ENCODE data around the gene PAX2.

PAX2 gene

DNA sequence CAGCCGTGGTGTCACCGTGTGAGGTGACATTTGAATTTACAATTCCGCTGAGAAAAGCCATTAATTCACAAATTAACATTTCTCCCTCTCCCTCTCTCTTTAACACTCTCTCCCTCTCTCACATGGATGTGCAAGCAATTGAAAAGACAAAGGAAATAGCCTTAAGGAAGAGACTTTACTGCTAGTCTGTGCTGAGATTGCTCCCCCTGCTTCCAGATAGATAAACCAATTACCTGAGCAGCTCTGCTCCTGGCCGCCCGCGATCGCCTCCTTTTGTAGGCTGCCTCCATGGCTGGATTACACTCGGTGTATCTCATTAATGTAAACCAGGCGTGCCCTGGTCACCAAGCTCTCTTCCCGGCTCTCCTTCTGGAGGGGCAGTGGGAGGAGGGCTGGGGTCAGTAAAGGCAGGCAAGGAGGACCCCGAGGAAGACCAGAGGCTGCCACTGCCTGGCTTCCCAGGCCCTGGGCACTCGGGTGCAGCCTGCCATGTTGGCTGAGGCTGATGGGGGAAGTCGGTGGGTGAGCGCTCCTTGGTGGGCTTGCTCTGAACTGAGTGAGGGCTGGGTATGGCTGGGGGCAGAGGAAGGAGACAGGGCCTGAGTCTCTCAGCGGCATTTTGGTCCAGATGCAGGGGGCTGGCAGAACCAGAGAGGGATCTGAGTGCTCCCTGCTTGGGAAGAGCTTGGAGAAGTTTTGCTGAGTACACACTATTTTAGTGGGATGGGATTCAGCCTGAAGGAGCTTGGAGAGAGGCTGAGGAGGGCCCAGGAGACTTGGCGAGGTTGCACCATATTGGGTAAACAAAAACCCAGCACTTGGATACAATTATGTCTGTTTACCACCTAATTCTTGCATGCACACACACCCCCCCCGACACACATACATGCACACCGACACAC lies 42.9 kb downstream of the PAX2 start:
- FAIRE-seq (peak; percentile 9), DNase-seq (ENCODE audit: low spot score) (no peak)

DNA sequence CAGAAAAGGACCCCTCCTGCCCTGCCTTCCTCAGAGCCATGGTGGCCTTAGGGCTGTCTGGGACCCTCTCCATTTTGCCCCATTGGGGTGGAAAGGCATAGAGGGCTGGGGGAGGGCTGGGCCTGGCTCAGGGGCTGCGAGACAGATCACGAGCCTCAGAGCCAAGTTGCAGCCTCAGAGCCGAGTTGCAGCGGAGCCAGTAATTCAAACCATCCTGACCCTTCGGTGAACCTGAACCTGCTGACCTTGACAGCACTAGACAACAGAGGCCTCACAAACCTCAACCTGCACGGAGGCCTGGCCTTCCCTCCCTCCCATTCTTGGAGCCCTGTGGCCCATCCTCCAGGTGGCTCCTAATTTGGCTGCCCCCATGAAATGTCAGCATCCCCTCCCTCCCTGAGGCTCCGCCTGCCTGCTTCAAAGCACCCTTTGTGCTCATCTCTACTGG lies 45.4 kb downstream of the PAX2 start:
- DNase-seq (ENCODE audit: low spot score) (no peak), FAIRE-seq (no peak)

DNA sequence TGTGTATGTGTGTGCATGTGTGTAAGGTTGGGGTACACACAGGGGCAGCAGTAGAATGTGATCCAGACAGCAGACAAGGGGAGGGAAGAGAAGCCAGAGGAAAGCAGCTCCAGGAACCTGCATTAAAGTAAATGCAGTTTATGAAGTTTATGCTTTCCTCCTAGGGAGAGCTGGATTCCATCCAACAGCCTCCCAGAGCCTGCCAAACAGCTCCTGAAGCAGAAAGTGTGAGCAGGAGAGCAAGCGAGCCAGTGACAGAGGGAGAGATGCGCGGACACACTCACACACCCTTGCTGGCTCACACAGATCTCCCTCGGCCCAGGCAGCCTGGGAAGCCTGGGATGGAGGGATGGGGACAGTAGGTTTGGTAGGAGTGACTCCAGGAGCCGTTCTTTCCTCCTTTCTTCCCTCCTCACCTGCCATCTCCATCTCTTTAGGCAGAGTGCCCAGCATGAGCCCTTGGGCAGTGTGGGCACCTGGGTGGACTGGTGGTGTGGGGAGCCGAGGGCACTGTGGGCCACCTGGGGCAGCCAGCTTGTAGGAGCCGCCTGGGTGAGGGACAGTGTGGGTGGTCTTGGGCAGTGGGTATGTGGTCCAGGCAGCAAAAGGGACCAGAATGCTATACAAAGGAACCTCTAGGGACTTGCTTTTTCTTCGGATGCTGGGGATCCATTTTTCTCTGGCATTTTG lies 46.1 kb downstream of the PAX2 start:
- DNase-seq (ENCODE audit: low spot score) (no peak), FAIRE-seq (no peak)

DNA sequence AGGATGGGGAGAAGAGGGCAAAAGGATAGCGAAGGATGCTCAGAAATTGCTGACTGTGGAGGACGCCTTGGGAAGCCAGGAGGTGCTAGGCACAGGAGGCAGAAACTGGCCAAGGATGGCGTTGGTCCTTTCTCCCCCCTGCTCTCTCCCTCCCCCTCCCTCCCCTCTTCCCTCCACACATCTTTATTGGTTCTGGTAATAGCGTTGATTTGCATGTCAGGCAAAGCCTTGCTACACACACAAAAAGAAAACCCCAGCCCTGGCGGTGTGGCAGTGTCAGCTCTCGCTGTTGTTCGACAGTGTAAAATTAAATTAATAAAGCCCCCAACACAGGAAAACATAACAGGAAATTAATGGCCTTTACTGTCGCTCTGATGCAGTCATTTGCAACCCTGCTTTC lies 47.2 kb downstream of the PAX2 start:
- FAIRE-seq = no peak
- DNase-seq (ENCODE audit: low spot score) = no peak

DNA sequence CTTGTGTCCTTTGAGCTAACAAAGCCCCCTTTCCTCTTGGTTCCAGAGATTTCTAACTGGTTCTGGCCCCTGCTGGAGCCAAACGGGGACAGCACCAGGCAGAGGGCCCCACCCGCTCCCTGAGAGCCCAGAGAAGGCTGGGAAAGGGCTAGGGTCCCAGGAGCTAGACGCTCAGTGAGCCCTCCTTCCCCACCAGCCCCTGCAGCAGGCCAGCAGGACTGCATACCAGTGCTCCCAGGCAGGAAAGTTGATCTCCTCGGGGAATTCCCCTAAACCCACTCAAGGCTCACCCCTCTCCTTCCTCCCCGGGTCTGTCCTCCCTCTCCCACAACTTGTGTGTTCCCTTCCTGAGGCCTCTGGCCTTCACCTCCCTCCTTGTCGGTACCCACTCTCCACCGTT lies 47.7 kb downstream of the PAX2 start:
- DNase-seq (ENCODE audit: low spot score) (no peak), FAIRE-seq (no peak)

DNA sequence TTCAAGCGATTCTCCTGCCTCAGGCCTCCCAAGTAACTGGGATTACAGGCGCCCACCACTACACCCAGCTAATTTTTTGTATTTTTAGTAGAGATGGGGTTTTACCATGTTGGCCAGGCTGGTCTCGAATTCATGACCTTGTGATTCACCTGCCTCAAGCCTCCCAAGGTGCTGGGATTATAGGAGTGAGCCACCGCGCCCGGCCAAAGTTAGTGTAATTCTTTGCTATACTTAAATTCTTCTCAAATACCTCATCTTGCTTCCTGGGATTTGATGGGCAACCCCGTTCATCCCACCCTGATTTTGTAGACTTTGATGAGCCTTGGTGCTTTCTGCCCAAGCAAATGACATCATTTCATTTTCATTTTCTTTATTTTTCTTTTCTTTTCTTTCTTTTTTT lies 54.5 kb downstream of the PAX2 start:
- DNase-seq (ENCODE audit: low spot score) = no peak
- FAIRE-seq = no peak

DNA sequence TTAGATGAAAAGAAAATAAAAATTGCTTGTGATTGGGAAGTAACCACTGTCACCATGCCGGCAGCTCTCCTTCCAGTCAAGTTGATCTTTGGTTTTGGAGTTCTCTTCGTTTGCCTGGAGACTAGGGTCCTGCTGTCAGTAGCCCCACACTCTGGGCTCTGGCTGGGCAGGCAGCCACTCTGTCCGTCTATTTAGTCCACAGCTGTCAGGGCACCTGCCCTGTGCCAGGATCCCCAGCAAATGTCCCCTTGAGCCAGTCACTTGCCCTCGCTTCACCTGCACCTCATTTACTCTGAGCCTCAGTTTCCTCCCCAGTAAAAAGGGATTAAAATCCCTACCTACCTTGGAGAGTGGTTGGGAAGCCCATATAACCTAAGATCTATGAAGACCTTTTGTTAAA lies 55.5 kb downstream of the PAX2 start:
- DNase-seq (ENCODE audit: low spot score) (no peak), FAIRE-seq (no peak)

DNA sequence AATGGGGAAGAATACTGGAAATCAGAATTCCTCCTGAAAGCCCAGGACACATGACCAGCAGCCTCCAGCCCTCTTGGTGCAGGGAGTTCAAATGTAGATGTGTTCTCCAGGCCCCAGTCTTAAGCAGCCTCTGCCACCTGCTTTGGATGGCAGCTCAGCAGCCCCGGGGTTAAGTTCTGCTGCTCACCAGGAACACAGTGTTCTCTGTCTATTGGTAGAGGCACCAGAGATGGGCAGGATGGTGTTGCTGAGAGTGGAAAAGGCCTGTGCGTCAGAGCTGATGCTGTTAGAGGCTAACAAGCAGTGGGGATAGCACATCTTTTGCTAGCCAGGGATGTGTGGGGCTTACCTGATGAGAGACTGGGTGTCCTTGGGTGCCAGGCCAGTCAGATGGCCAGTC lies 56.8 kb downstream of the PAX2 start:
- DNase-seq (ENCODE audit: low spot score) (no peak), FAIRE-seq (peak; percentile 9)

DNA sequence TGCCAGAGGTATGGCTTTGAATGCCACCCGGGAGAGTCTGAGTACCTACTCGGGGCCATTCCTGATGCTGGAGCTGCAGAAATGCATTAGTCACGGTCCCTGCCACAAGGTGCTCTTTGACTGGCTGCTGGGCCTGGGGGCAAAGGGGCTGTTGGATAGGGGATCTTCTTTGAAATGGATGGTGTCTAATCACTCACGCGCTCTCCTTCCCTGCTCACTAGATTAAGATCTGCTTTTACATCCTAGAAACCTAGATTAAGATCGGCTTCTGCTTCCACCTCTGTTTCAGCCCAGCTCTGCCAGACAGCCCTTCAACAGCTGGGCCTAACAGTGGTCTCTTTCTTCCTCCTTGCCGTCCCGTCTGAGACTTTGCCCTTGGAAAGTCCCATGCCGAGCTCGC lies 57.2 kb downstream of the PAX2 start:
- no peak for DNase-seq (ENCODE audit: low spot score)
- FAIRE-seq = no peak

DNA sequence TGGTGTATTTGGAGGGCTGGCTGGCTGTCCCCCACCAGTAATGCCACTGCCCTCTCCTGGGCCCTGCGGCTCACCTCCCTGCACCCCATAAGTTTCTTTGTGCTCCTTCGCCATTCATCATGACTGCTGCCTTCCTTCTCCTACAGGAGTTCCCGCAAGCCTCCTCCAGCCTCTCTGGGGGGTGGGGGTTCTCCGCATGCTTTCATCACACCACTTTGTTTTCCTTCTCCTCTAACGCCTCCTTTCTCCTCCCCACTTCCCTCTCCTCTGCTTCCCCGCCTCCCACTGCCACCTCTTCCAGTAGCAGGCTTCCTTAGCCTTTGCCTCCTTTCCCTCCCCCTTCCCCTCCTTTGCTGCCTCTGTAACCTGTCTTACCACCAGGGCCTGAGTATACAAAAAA lies 58.1 kb downstream of the PAX2 start:
- FAIRE-seq (no peak), DNase-seq (ENCODE audit: low spot score) (no peak)

DNA sequence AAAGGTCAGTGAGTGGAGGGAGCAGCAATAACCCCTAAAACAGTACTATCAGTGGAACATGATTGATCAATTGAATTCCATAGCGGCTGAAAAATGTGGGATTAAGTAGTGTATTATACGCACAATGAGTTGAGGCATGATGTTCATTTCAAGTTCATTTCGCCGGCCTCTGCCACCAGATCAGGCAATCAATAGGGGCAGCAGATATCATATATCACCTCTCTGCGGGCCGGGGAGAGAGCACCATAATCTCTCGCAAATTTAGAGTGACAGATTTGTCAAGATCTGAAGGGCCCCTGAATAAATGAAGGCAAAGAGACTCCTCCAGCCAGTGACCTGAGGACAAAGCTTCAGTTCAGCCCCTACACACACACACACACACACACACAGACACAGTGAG lies 58.5 kb downstream of the PAX2 start:
- DNase-seq (ENCODE audit: low spot score) (no peak), FAIRE-seq (no peak)

DNA sequence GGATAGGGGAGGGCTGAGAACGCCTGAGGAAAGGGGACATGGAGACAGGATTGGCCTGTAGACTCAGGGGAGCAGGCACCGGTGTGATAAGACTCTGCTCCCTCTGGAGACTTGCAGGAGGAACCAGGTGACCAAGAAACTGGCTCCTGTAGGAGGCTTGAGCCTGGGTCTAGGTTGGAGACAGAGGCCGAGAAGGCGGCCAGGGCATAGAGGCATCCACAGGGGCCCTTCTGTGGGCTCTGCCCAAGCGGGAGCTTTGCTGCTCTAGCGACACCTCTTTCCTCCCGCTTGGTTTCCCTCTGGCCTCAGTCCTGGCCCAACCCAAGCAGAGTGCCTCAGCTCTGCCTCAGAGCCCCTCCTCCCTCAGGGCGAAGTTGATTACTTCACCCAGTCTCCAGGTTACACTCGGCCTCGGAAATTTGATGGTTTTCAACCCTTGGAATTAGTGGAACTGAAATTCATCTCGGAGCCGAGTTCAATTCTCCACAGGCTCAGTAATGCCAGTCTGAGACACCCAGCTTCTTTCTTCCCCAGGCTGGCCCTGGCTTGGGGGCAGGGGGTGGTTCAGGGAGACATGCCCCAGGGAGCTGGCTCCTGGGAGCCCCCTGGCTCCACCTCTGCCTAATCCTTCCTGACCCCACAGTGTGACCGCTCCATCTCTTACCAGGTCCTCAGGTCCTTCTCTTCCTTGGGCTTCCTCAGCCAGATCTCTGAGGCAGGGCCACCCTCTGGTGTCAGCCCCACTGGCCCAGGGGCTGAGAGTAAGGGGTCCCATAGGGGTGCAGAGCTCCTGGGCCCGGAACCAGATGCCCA lies 60.4 kb downstream of the PAX2 start:
- DNase-seq (ENCODE audit: low spot score) (no peak), FAIRE-seq (no peak)

DNA sequence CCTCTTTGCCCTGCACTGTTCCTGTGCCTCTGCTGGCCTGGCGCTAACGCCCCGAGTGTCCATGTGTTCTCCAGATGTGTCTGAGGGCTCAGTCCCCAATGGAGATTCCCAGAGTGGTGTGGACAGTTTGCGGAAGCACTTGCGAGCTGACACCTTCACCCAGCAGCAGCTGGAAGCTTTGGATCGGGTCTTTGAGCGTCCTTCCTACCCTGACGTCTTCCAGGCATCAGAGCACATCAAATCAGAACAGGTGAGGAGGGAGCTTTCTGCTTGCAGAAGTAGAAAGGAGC lies 60.9 kb downstream of the PAX2 start:
- FAIRE-seq = no peak
- DNase-seq (ENCODE audit: low spot score) = no peak

DNA sequence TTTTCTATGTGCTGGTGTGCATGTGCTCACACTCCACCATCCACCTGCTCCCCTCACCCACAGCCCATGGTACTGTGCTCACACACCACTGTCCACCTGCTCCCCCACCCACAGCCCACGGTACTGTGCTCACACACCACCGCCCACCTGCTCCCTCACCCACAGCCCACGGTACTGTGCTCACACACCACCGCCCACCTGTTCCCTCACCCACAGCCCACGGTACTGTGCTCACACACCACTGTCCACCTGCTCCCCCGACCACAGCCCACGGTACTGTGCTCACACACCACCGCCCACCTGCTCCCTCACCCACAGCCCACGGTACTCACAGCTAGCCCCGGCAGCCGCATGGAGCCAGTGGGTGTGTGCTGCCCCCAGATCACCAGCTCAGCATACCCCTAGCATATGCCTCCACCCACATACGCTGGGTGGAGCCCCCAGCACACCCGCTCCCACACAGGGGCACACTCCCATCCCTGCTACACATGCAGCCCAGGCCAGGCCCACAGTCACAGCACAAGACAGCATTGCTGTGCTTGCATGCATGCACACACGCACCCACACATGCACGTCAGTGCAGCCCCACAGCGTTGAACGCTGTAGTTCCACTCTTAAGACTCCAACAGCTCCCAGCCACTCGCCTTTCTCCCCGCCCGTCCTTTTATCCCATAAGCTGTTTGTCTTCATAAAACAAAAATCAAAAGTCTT lies 62.0 kb downstream of the PAX2 start:
- DNase-seq (ENCODE audit: low spot score) (no peak), FAIRE-seq (no peak)

DNA sequence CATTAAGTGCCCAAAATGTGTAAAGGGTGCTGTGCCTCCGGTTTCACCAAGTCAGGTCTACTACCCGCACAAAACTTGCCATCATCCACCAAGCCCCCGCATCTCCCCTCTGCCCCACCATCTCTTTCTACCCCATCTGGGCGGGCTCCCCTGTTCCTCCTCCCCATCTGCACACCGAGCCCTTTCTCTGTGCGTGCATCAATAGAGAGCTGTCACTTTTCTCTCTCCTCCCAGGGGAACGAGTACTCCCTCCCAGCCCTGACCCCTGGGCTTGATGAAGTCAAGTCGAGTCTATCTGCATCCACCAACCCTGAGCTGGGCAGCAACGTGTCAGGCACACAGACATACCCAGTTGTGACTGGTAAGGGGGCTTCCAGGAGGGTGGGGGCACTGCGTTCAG lies 63.5 kb downstream of the PAX2 start:
- DNase-seq (ENCODE audit: low spot score) (no peak), FAIRE-seq (no peak)

DNA sequence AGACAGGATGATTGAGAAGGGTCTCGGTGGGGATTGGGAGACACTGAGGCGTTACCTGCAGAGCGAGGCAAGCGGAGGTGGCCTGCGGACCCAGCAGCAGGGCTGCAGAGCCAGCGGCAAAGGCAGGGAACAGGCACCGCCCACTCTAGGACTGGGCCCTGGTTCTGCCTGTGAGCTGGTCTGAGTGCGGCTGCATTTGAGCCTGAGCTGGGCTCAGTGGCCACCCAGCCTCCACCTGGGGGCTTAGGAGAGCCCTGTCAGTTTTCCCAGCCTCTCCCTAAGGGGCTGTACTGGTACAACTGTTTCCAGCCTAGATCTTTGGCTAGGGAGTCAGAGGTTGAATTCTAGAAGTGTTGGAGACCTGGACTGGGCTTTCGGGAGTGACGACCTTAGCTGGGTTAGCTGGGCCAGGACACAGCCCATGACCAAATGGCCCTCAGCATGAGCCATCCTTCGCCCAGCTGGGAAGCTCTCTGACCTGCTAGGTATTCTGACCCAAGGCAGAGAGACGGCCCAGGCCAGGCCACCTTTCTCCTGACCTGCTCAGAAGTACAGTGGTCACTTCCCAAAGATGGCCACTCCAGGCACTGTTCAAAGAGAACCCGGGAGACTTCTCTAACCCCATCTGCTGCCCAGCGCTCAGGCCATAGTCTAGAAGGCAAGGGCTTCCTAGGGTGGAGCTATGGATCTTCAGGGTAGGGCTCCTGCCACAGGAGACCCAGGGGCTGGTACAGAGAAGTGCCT lies 64.9 kb downstream of the PAX2 start:
- DNase-seq (ENCODE audit: low spot score) = no peak
- FAIRE-seq = no peak

DNA sequence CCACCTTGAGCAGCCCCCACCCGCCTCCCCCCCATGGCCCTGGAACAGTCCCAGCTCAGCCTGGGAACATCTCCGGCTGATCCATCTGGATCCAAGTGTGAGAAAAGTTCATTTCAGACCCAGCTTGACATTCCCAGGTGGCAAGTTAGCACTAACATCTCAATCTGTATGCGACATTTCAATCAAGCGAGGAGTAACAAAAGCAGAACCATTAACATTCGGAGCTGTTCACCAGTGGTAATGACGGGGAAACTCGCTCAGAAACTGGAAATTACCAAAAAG lies 65.4 kb downstream of the PAX2 start:
- no peak for FAIRE-seq
- no peak for DNase-seq (ENCODE audit: low spot score)

DNA sequence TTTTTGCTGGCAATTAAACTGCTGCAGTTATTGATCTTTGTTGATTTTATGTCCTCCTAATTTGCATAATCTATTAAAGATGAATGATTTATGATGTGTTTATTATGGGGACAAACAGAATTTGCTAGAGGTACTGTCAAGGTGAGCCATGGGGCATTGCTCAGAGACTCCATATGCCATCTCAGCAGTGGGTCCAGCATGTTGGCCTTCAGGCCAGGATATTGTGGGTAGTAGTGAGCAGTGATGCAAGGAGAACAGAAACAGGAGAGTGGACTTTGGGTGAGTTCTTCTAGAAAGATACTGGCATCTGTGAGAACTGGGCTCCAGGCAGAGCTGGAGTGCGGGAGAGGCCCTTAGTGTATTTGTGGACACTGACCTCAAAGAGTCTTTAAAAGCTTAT lies 65.9 kb downstream of the PAX2 start:
- FAIRE-seq (no peak), DNase-seq (ENCODE audit: low spot score) (no peak)

DNA sequence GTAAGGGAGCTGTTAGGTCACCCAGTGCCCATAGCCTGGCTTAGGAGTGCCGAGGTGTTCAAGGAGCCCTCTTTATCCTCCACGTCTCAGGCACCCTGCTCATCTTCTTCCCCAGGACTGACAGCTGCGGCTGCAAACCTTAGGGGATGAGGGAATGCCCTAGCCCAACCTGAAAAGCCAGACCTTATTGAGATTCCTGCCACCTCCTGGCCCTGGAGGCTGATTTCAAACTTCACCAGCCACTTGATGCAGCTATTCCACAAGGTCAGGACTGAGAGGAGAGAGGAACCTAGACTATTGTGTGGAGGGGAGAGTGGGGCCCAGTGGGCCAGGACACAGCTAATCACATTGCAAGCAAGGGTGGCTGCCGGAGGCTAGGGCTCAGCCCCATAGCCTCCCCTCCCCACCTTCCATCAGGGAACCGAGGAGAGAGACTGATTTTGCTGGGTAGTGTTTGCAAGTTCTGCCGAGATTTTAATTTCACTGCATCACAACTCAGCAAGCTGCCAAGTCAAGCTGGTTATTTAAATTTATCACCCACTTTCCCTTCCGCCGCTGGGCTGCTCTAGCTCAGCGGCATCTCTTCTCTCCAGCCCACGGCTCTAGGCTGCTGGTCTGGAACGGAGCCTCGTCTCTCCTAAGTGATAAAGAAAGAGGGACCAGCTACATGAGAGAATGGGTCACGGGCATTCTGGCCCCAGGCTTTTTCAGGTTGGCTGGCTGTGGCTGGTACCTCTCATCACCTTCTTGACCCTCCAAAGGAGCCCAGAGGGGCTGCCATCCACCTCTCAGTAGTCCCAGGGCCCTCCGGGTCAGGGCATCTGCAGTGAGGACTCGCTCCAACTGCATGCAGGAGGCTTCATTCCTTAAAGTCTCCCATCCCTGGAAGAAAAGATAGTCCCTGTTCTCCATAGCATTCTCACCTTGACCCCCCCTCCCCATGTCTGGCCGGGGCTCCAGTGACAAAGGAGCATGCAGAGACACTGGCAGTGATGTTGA lies 66.7 kb downstream of the PAX2 start:
- FAIRE-seq = no peak

DNA sequence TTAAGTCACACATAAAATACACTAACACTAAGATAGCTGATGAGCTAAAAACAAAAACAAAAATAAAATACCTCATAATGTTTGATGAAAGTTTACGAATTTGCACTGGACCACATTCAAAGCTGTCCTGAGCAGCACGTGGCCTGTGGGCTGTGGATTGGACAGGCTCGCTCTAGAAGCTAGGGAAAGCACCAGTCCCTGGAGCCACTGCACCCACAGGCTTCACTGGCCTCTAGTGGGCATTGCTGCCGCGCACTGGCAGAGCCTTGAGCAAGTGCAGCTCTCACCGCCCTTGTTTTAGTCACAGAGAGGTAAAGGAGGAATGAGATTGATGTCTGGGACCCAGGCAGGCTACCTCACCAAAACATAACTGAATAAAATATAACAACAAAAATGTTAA lies 67.6 kb downstream of the PAX2 start:
- FAIRE-seq (no peak), DNase-seq (ENCODE audit: low spot score) (no peak)

More for the DNA sequence above, 66.7 kb downstream of the PAX2 start:
- DNase-seq (ENCODE audit: low spot score) = no peak
